Endodermal cell (in vitro differentiated cells): ENCODE data around the gene CDH13. TPM values are rescaled to one million over a fixed set of nuclear protein-coding genes. Genes with fewer than 3 reads are reported as not detected.

Experiments
- DNase-seq: peaks from one replicate; pipeline ENCODE4 v3.0.0-alpha.2; 2017
- H3K27ac ChIP-seq: 2 replicates; pipeline ENCODE4 v1.5.1; 2013; ENCODE audit warnings: mild to moderate bottlenecking, low read depth, low read length, moderate library complexity
- H3K27me3 ChIP-seq: 2 replicates; pipeline ENCODE4 v1.6.1; 2013; ENCODE audit warnings: mild to moderate bottlenecking, low read length, moderate library complexity; ENCODE audit not compliant: insufficient read depth, control insufficient read depth, poor library complexity, severe bottlenecking
- H3K36me3 ChIP-seq: 2 replicates; pipeline ENCODE4 v1.7.0; 2013; ENCODE audit warnings: mild to moderate bottlenecking, low read length, moderate library complexity; ENCODE audit not compliant: control insufficient read depth, insufficient read depth
- H3K4me1 ChIP-seq: one replicate; pipeline ENCODE4 v1.7.0; 2013; ENCODE audit warnings: low read length; ENCODE audit not compliant: control insufficient read depth, insufficient read depth
- H3K4me3 ChIP-seq: 2 replicates; pipeline ENCODE4 v1.5.1; 2013; ENCODE audit warnings: mild to moderate bottlenecking, low read length, moderate library complexity
- H3K9ac ChIP-seq: 2 replicates; pipeline ENCODE4 v1.6.1; 2013; ENCODE audit warnings: mild to moderate bottlenecking, low read length, moderate library complexity; ENCODE audit not compliant: poor library complexity, severe bottlenecking; ENCODE audit errors: extremely low read depth
- H3K9me3 ChIP-seq: 2 replicates; pipeline ENCODE4 v1.6.1; 2013; ENCODE audit warnings: mild to moderate bottlenecking, low read length, moderate library complexity; ENCODE audit not compliant: control insufficient read depth
- H3K27ac Mint-ChIP-seq: 2 replicates; pipeline ENCODE4 v1.8.0; 2020; ENCODE audit warnings: mixed read lengths
- H3K27me3 Mint-ChIP-seq: 2 replicates; pipeline ENCODE4 v1.8.0; 2021; ENCODE audit warnings: mild to moderate bottlenecking, mixed read lengths; ENCODE audit not compliant: insufficient read depth
- H3K36me3 Mint-ChIP-seq: 2 replicates; pipeline ENCODE4 v1.8.0; 2020; ENCODE audit warnings: low read depth, mixed read lengths
- H3K4me1 Mint-ChIP-seq: 2 replicates; pipeline ENCODE4 v1.8.0; 2020; ENCODE audit warnings: mixed read lengths
- H3K4me3 Mint-ChIP-seq: 2 replicates; pipeline ENCODE4 v1.8.0; 2020; ENCODE audit warnings: mild to moderate bottlenecking, moderate library complexity, mixed read lengths
- H3K9me3 Mint-ChIP-seq: 2 replicates; pipeline ENCODE4 v1.8.0; 2020; ENCODE audit warnings: mild to moderate bottlenecking, mixed read lengths
- WGBS, 2 experiments: methylation state at CpG; one replicate each; pipeline versions ENCODE4 v1.1.5 to v1.1.7; 2013; ENCODE audit warnings: missing lambda C conversion rate in 2 of 2, mixed read lengths in 1 of 2; ENCODE audit not compliant: insufficient coverage in 1 of 2, insufficient read length in 1 of 2; 5-methylcytosine and 5-hydroxymethylcytosine counted together
- total RNA-seq, 2 donors: library from RNA; stranded (reverse); fragmentation: NEBNext Ultra II Directional in 1 of 2; extraction: Animal tissue kit (Norgen Biotek cat#: 25700) in 1 of 2; gene quantifications; 2 replicates in 1 of 2; 3 replicates in 1 of 2; pipeline ENCODE4 v1.2.1, GENCODE V29; 2021
- TF ChIP-seq, protein P1 (sequence below): fragments of 200-600 bp; sonication (generic); conservative IDR thresholded peaks from 2 replicates; pipeline ENCODE4 v1.5.0; 2021; ENCODE audit warnings: antibody characterized with exemption, mild to moderate bottlenecking

CDH13 gene
- total RNA-seq, 2 donors from 2014 or later = 0.86 to 1.8 TPM

DNA sequence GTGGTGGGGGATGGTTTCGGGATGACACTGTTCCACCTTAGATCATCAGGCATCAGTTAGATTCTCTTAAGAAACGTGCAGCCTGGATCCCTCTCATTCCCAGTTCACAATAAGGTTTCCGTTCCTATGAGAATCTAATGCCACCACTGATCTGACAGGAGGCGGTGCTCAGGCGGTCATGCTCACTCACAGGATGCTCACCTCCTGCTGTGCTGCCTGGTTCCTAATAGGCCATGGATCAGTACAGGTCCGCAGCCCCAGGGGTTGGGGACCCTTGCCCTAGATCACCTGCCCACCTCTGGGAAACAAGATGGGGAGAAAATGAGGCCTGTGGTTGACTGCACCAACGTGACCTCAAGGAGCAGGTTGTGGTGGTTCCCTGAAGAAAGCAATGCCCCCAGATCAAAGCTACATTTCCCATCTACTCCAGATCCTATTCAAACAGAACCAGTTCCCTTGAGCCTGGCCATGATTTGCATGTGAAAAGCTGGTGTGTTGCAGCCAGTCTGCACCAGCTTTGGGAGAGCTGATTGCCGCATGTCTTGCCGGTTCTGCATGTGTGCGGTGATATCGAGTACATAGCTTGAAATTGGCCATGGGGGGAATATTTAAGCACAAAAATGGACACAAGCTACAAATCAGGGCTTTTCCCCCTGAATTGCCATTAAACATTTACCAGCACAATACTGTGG, 997.8 kb downstream of the CDH13 start:
- H3K4me1 Mint-ChIP-seq = peaks cover 10% of the 10 kb centered on the region
- H3K9me3 Mint-ChIP-seq = no peaks in the 10 kb centered on the region
- Histone ChIP-seq H3K9ac (no peak overlapping the region), H3K4me1 (no peaks in the 10 kb centered on the region), H3K36me3 (no peaks in the 10 kb centered on the region), H3K9me3 (no peaks in the 10 kb centered on the region), H3K4me3 (no peak overlapping the region), H3K27me3 (no peaks in the 10 kb centered on the region), H3K27ac (no peak overlapping the region)
- no peak overlapping the region for H3K4me3 Mint-ChIP-seq
- H3K27me3 Mint-ChIP-seq = peaks cover 3% of the 10 kb centered on the region
- no peaks in the 10 kb centered on the region for H3K36me3 Mint-ChIP-seq
- no peak overlapping the region for H3K27ac Mint-ChIP-seq
- DNase-seq = no peak
- TF ChIP-seq, protein P1, sequence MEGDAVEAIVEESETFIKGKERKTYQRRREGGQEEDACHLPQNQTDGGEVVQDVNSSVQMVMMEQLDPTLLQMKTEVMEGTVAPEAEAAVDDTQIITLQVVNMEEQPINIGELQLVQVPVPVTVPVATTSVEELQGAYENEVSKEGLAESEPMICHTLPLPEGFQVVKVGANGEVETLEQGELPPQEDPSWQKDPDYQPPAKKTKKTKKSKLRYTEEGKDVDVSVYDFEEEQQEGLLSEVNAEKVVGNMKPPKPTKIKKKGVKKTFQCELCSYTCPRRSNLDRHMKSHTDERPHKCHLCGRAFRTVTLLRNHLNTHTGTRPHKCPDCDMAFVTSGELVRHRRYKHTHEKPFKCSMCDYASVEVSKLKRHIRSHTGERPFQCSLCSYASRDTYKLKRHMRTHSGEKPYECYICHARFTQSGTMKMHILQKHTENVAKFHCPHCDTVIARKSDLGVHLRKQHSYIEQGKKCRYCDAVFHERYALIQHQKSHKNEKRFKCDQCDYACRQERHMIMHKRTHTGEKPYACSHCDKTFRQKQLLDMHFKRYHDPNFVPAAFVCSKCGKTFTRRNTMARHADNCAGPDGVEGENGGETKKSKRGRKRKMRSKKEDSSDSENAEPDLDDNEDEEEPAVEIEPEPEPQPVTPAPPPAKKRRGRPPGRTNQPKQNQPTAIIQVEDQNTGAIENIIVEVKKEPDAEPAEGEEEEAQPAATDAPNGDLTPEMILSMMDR = no peak
- 80 to 83% methylated on average over 6 to 11 of the region's 11 CpGs for WGBS, 2 experiments

DNA sequence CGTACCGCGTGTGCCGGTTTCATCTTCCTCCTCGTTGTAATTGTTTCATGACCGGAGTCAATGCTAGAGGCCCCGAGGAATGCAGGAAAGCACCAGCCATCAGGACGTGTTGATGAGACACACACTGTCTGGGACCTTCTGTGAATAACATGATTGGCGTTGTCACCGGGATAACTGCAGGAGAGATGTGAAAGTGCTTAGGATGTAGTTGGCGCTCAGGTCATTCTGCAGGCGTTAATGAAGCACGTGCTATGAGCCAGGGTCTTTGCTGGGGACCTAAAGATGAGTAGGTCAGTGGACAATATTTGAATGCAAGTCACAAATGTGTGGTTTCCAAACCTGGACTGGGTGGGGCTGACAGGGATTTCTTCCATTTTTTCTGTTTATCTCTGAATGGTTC, 999.4 kb downstream of the CDH13 start:
- Histone ChIP-seq H3K4me1 (no peaks in the 10 kb centered on the region), H3K9me3 (no peaks in the 10 kb centered on the region), H3K27ac (no peak overlapping the region), H3K36me3 (no peaks in the 10 kb centered on the region), H3K4me3 (no peak overlapping the region), H3K9ac (no peak overlapping the region), H3K27me3 (no peaks in the 10 kb centered on the region)
- Mint-ChIP-seq H3K27ac (no peak overlapping the region), H3K4me3 (no peak overlapping the region), H3K36me3 (no peaks in the 10 kb centered on the region), H3K9me3 (no peaks in the 10 kb centered on the region), H3K4me1 (peaks cover 3% of the 10 kb centered on the region), H3K27me3 (peaks cover 1% of the 10 kb centered on the region)
- TF ChIP-seq, protein P1 = no peak
- 89 to 94% methylated on average over 13 of the region's 13 CpGs for WGBS, 2 experiments
- DNase-seq = no peak

DNA sequence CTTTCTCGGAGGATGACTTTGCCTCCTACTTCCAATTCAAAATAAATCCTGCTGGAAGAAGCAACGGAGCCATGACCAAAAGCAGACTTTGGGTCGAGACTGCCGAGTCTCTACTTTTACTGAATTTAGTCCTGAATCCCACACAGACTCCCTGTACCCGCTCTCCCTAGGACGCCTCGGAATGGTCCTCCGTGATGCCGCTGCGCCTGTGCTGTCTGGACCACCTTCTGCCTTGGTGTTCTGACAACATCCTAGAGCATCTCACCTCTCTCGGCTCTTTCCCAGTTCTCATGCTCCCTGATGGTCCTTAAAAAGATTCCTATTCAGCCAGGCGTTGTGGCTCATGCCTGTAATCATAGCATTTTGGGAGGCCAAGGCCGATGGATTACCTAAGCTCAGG, 999.9 kb downstream of the CDH13 start:
- H3K27ac ChIP-seq = no peak overlapping the region
- H3K27me3 ChIP-seq = no peaks in the 10 kb centered on the region
- no peak overlapping the region for H3K9ac ChIP-seq
- peaks cover 3% of the 10 kb centered on the region for H3K4me1 Mint-ChIP-seq
- H3K9me3 ChIP-seq = no peaks in the 10 kb centered on the region
- WGBS, 2 experiments = 95 to 100% methylated on average over 10 to 13 of the region's 13 CpGs
- peaks cover 1% of the 10 kb centered on the region for H3K27me3 Mint-ChIP-seq
- no peak overlapping the region for H3K4me3 Mint-ChIP-seq
- no peaks in the 10 kb centered on the region for H3K36me3 Mint-ChIP-seq
- H3K4me3 ChIP-seq = no peak overlapping the region
- no peaks in the 10 kb centered on the region for H3K36me3 ChIP-seq
- TF ChIP-seq, protein P1 = no peak
- no peaks in the 10 kb centered on the region for H3K9me3 Mint-ChIP-seq
- H3K27ac Mint-ChIP-seq = no peak overlapping the region
- no peak for DNase-seq
- no peaks in the 10 kb centered on the region for H3K4me1 ChIP-seq
